Ovary (tissue), 9 donors: ENCODE results near the gene FMNL2. TPM values are rescaled to one million over a fixed set of nuclear protein-coding genes. Genes with fewer than 3 reads are reported as not detected.

Experiments
- DNase-seq, 5 donors: peaks; one replicate each; pipeline ENCODE4 v3.0.0-alpha.2; 2019 to 2020
- H3K27ac ChIP-seq, 2 donors: fragments of 200-600 bp; one replicate each; pipeline versions ENCODE4 v1.5.1 to v1.8.0; 2019 to 2022
- H3K27me3 ChIP-seq: fragments of 200-600 bp; one replicate; pipeline ENCODE4 v1.8.0; 2022
- H3K36me3 ChIP-seq: fragments of 200-600 bp; sonication (generic); one replicate; pipeline ENCODE4 v1.5.1; 2019
- H3K4me1 ChIP-seq: one replicate; pipeline ENCODE4 v1.8.1; 2013; ENCODE audit warnings: mild to moderate bottlenecking, moderate library complexity; ENCODE audit not compliant: insufficient read depth
- H3K4me3 ChIP-seq: fragments of 200-600 bp; sonication (generic); one replicate; pipeline ENCODE4 v1.5.1; 2017
- H3K9me3 ChIP-seq, 2 donors: fragments of 200-600 bp in 1 of 2; sonication (generic) in 1 of 2; one replicate each; pipeline versions ENCODE4 v1.5.1 to v1.8.1; 2013 to 2019; ENCODE audit warnings: mild to moderate bottlenecking in 1 of 2, moderate library complexity in 1 of 2
- EP300 ChIP-seq: sonication (generic); formaldehyde crosslinking; IDR thresholded peaks from one replicate; pipeline ENCODE4 v1.6.1; 2017; ENCODE audit warnings: antibody characterized with exemption
- POLR2A ChIP-seq: fragments of 450-650 bp; IDR thresholded peaks from one replicate; pipeline ENCODE4 v1.6.1; 2017; ENCODE audit warnings: antibody characterized with exemption, mild to moderate bottlenecking, moderate library complexity
- WGBS, 3 donors: extraction: QIAGEN DNeasy Blood & Tissue Kit in 1 of 3; methylation state at CpG; one replicate each; pipeline versions ENCODE4 v1.1.5 to v1.1.7; 2013 to 2017; 5-methylcytosine and 5-hydroxymethylcytosine counted together
- intact Hi-C, 4 donors: fragments of 100-400 bp; cut with DNase I; formaldehyde crosslinking; loops; one replicate each; pipeline versions ENCODE4 v1.11.0 to v1.15.1; 2022 to 2023
- polyA plus RNA-seq, 2 donors: library from polyadenylated mRNA; stranded (reverse); fragments of 200-250 nt in 1 of 2; fragments of 350-450 nt in 1 of 2; fragmentation: Illumina TruSeq in 1 of 2; extraction: RNeasy Lipid Tissue Mini Kit (QIAGEN cat#74804) in 1 of 2; gene quantifications; one replicate each; pipeline ENCODE4 v1.2.3, GENCODE V29; 2013 to 2014
- total RNA-seq, 7 donors: library from RNA; depleted of rRNA in 2 of 7; stranded (reverse); fragments of >200 nt in 2 of 7; fragmentation: NEBNext Ultra II Directional in 3 of 7; extraction: Animal tissue kit (Norgen Biotek cat#: 25700) in 3 of 7; gene quantifications; one replicate each; pipeline versions ENCODE4 v1.1.0 to v1.2.4, GENCODE V29; 2016 to 2023
- TF ChIP-seq, protein P1 (sequence below), 3 donors: fragments of 450-650 bp in 2 of 3; fragments of 200-600 bp in 1 of 3; IDR thresholded peaks; one replicate each; pipeline versions ENCODE4 v1.5.1 to v1.8.0; 2016 to 2022; ENCODE audit warnings: antibody characterized with exemption in 3 of 3, mild to moderate bottlenecking in 1 of 3
- donor health status: DM: no; HTN: no; CAD: no; lungs with moderate emphysema.
- donor health status: DM: no; HTN: no; CAD: no.
- donor health status: Bipolar disorder and iron deficiency.
- donor health status: DM: yes; HTN: yes; CAD: no.
- donor health status: DM: no; HTN: no; CAD: no.
- donor health status: DM: yes; HTN: yes; CAD: no.

Gene FMNL2
- total and polyA plus RNA-seq, 9 donors: 30.3 to 89.1 (median 51.3) TPM

- intact Hi-C loops: no loop called here
- Histone ChIP-seq H3K4me3 (no peak overlapping the region), H3K36me3 (no peaks in the 10 kb centered on the region), H3K27me3 (no peaks in the 10 kb centered on the region), H3K27ac (no peak overlapping the region), H3K4me1 (peaks cover 5% of the 10 kb centered on the region), H3K9me3 (no peaks in the 10 kb centered on the region)
- DNase-seq: no peak
- 35 to 59% (median 42%) methylated on average over 5 of the region's 5 CpGs for WGBS, 3 donors
- no peak for TF ChIP-seq EP300
- TF ChIP-seq POLR2A: no peak
- TF ChIP-seq, protein P1, sequence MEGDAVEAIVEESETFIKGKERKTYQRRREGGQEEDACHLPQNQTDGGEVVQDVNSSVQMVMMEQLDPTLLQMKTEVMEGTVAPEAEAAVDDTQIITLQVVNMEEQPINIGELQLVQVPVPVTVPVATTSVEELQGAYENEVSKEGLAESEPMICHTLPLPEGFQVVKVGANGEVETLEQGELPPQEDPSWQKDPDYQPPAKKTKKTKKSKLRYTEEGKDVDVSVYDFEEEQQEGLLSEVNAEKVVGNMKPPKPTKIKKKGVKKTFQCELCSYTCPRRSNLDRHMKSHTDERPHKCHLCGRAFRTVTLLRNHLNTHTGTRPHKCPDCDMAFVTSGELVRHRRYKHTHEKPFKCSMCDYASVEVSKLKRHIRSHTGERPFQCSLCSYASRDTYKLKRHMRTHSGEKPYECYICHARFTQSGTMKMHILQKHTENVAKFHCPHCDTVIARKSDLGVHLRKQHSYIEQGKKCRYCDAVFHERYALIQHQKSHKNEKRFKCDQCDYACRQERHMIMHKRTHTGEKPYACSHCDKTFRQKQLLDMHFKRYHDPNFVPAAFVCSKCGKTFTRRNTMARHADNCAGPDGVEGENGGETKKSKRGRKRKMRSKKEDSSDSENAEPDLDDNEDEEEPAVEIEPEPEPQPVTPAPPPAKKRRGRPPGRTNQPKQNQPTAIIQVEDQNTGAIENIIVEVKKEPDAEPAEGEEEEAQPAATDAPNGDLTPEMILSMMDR (IDR thresholded peaks at IDR 0.05): no peak
Observed at GRCh38 chr2:152563764-152564163, 228.8 kb downstream of the FMNL2 start.

DNA sequence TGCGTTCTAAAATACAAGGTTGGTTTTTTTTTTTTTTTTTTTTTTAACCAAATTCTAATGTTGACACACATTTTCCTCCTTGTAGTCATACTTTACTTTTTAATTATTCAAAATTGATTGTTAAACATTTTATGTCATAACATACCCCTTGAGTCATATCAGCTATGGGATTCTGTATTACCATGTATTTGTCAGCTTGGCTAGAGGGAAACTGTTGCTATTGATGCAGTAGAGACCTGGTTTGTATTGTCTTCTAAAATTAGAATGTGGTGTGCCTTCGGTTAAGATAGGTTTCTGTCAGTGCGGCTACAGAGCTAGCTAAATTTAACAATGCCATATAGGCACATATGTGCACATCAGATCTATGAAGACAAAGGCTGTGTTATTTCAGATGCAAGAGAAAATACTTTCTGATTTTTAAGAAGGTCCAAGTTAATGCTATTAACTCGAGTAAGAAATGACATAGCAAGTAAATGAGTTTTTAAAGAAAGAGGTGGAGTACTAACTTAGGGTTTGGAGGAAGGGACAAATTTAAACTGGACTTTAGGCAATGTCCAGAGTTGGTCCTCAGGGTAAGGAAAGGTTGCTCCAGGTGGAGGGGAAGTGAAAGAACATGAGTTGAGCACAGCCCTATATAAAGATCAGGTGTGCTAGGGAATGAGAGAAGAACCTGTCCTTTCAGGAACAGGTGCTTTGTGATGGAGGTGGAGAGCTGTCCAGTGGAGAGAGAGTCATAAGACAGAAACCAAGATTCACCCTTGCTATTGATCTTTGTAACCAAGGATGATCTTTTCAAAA, 230.0 kb downstream of the FMNL2 start:
- H3K27me3 ChIP-seq: no peaks in the 10 kb centered on the region
- 92 to 94% (median 93%) methylated on average over 4 of the region's 4 CpGs for WGBS, 3 donors
- H3K4me3 ChIP-seq: no peak overlapping the region
- TF ChIP-seq, protein P1 (IDR thresholded peaks at IDR 0.05): no peak
- TF ChIP-seq POLR2A (no peak), EP300 (no peak)
- peaks cover 5% of the 10 kb centered on the region for H3K4me1 ChIP-seq
- H3K36me3 ChIP-seq: no peaks in the 10 kb centered on the region
- H3K27ac ChIP-seq: no peak overlapping the region
- DNase-seq: no peak
- intact Hi-C loops: no loop called here
- no peaks in the 10 kb centered on the region for H3K9me3 ChIP-seq

DNA sequence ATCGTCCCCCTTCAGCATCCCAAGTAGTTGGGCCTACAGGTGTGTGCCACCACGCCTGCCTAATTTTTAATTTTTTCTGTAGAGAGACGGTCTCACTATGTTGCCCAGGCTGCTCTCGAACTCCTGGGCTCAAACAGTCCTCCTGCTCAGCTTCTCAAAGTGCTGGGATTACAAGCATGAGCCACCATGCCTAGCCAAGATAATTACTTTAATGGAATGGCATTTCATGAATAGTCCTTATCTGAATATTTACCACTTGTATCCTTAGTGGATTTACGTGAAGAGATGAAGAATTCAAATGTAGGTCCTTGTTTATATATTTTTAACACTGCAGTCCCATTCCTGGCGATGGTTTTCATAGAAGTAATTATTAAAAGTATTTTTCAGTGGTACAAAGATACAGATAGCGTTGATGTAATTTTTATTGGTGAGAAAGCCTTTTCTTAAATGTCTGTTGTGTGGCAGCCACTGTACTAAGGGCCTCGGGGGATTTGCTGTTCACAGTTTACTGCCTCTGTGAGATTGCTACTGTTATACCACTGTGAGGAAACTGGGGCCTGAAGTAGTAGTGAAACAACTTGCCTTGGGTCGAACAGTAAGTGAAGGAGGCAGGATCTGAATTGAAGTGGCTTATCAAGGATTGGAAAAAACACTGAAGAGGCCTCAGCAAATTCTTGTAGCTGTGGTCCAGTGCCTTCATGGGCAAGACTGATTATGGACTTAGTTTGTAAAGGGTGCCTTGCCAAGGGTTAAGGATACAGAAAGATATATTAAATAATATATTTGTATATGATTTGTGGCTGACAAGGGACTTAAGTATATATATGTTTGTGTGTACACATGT, 231.1 kb downstream of the FMNL2 start:
- TF ChIP-seq, protein P1 (IDR thresholded peaks at IDR 0.05): no peak
- TF ChIP-seq EP300: no peak
- TF ChIP-seq POLR2A: no peak
- 87 to 93% (median 90%) methylated on average over 9 of the region's 9 CpGs for WGBS, 3 donors

GRCh38 chr2:152566728-152567069, 231.7 kb downstream of the FMNL2 start:
- DNase-seq: no peak
- H3K27me3 ChIP-seq: no peaks in the 10 kb centered on the region

More for the DNA sequence above, 231.1 kb downstream of the FMNL2 start:
- Histone ChIP-seq H3K36me3 (no peaks in the 10 kb centered on the region), H3K4me3 (no peak overlapping the region), H3K27me3 (no peaks in the 10 kb centered on the region), H3K27ac (no peak overlapping the region), H3K4me1 (peaks cover 7% of the 10 kb centered on the region), H3K9me3 (no peaks in the 10 kb centered on the region)
- intact Hi-C loops: no loop called here
- no peak for DNase-seq

More at GRCh38 chr2:152566728-152567069, 231.7 kb downstream of the FMNL2 start:
- Histone ChIP-seq H3K4me1 (peaks cover 7% of the 10 kb centered on the region), H3K4me3 (no peak overlapping the region), H3K27ac (no peak overlapping the region), H3K9me3 (no peaks in the 10 kb centered on the region), H3K36me3 (no peaks in the 10 kb centered on the region)
- 80 to 88% (median 86%) methylated on average over 5 of the region's 5 CpGs for WGBS, 3 donors
- TF ChIP-seq POLR2A (no peak), EP300 (no peak)
- TF ChIP-seq, protein P1 (IDR thresholded peaks at IDR 0.05): no peak
- intact Hi-C loops: no loop called here
